ENCODE measurements around the gene CDH26.

DNA sequence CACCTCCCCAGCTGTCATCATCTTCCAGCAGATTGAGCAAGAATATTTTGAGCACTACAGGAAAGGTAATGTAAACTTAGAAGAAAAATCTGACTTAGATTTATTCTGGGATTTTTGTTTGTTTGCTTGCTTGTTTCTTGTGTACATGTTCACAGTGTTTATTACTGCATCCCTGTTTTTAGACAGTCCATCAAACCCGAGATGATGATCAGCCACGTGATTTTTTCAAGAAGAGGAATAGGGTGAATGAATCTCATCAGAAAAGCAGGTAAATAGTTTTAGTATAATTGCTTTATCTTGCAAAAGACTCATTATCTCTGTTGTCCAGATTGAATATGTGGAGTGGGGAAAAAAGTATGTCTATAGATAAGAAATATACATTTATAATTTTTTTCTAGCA lies 16.0 kb upstream of the CDH26 start:
- TF ChIP-seq, protein P1, sequence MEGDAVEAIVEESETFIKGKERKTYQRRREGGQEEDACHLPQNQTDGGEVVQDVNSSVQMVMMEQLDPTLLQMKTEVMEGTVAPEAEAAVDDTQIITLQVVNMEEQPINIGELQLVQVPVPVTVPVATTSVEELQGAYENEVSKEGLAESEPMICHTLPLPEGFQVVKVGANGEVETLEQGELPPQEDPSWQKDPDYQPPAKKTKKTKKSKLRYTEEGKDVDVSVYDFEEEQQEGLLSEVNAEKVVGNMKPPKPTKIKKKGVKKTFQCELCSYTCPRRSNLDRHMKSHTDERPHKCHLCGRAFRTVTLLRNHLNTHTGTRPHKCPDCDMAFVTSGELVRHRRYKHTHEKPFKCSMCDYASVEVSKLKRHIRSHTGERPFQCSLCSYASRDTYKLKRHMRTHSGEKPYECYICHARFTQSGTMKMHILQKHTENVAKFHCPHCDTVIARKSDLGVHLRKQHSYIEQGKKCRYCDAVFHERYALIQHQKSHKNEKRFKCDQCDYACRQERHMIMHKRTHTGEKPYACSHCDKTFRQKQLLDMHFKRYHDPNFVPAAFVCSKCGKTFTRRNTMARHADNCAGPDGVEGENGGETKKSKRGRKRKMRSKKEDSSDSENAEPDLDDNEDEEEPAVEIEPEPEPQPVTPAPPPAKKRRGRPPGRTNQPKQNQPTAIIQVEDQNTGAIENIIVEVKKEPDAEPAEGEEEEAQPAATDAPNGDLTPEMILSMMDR (conservative IDR thresholded peaks at IDR 0.05 in 1 of 2, IDR thresholded peaks at IDR 0.05 in 1 of 2; ENCODE audit: extremely low read depth in 1 of 2, insufficient read depth in 1 of 2, low read depth in 1 of 2, low read length in 2 of 2): no peak
- no peak for TF ChIP-seq EZH2 (IDR thresholded peaks at IDR 0.05; ENCODE audit: borderline replicate concordance, low read length)

Measured in mammary epithelial cell (primary cell).